Activated naive CD8-positive, alpha-beta T cell treated with anti-CD3 and anti-CD28 coated beads, Interleukin-2, amount 50 U/mL, for 24 hours (primary cell): Measurements from ENCODE around the gene ARID3B.
"Not testable (repeated sequence)": the region's sequence is repeated elsewhere in the genome, so short reads cannot be mapped to it uniquely, and the experiment has no call there.

Experiments
- ATAC-seq: fragments of 150-1000 bp; cut with Tn5 transposase; one replicate; pipeline ENCODE4 v1.10.0; 2021
- DNase-seq: peaks from one replicate; pipeline ENCODE4 v3.0.0; 2021
- H3K27ac Mint-ChIP-seq: one replicate; pipeline ENCODE4 v1.8.0; 2021; ENCODE audit warnings: mild to moderate bottlenecking, mixed read lengths
- H3K27me3 Mint-ChIP-seq: one replicate; pipeline ENCODE4 v1.8.0; 2021; ENCODE audit warnings: mixed read lengths
- H3K36me3 Mint-ChIP-seq: one replicate; pipeline ENCODE4 v1.8.0; 2021; ENCODE audit warnings: low read depth, mixed read lengths
- H3K4me1 Mint-ChIP-seq: one replicate; pipeline ENCODE4 v1.8.0; 2021; ENCODE audit warnings: mixed read lengths
- H3K4me3 Mint-ChIP-seq: one replicate; pipeline ENCODE4 v1.8.0; 2021; ENCODE audit warnings: mild to moderate bottlenecking, moderate library complexity, mixed read lengths
- H3K9me3 Mint-ChIP-seq: one replicate; pipeline ENCODE4 v1.8.0; 2021; ENCODE audit warnings: mixed read lengths

The ARID3B gene

DNA sequence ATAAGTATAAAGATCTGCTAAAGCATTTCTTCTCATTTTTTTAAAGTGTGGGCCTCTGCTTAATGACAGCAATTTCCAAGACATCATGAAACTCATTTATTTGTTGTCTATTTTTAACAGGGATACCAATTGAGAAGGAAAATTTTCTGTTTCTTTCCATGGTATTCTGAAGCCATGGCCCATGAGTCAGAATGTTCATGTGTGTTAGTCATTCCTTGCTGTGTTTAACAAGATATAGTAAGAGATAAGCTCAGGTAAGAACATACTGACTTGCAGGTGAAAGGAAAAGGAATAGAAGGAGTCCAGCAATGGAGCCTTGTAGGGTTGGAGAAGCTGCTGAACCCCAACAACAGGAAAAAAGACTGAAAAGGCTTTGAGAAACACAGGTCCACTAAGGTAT, 17.0 kb upstream of the ARID3B start:
- Mint-ChIP-seq H3K27ac (no peak overlapping the region), H3K36me3 (no peaks in the 10 kb centered on the region)

DNA sequence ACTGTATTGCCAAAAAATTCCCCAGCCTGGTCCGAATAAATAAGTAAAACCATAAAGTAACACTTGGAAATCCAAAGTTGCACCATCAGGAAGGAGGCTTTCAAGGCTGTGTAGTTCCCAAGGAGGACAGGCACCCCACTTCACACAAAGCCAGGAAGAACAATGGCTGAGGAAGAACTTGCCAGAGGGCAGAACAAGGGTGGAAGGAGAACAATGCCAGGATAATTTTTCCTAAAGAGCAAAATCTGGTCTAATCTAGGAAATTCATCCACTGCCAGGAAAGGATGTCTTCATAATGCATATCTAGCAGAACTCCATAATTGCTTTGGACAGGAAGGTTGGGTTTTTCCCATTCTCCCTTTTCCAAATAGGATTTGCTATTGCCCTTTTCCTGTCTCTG, 15.7 kb upstream of the ARID3B start:
- Mint-ChIP-seq H3K27me3 (no peaks in the 10 kb centered on the region), H3K4me3 (no peak overlapping the region), H3K9me3 (no peaks in the 10 kb centered on the region), H3K27ac (no peak overlapping the region), H3K4me1 (peaks cover 6% of the 10 kb centered on the region), H3K36me3 (no peaks in the 10 kb centered on the region)
- DNase-seq (no peak), ATAC-seq (no peak)

More for the DNA sequence above, 17.0 kb upstream of the ARID3B start:
- Mint-ChIP-seq H3K27me3 (no peaks in the 10 kb centered on the region), H3K4me1 (peaks cover 6% of the 10 kb centered on the region), H3K9me3 (no peaks in the 10 kb centered on the region), H3K4me3 (no peak overlapping the region)
- ATAC-seq (no peak), DNase-seq (no peak)

GRCh38 chr15:74525945-74526344, 15.1 kb upstream of the ARID3B start:
- no peak for DNase-seq
- H3K9me3 Mint-ChIP-seq, result no peaks in the 10 kb centered on the region
- H3K36me3 Mint-ChIP-seq, result no peaks in the 10 kb centered on the region

DNA sequence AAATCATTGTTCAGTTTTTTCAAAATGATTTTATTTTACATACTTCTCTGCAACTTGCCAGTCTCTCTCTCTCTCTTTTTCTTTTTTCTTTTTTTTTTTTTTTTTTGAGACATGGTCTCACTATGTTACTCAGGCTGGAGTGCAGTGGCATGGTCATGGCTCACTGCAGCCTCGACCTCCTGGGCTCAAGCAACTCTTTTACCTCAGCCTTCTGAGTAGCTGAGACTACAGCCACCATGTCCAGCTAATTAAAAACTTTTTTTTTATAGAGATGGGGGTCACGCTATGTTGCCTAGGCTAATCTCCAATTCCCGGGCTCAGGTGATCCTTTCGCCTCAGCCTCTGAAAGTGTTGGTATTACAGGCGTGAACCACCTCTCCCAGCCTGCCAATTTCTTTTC, 12.1 kb upstream of the ARID3B start:
- Mint-ChIP-seq H3K36me3 (no peaks in the 10 kb centered on the region), H3K27ac (no peak overlapping the region), H3K9me3 (no peaks in the 10 kb centered on the region), H3K27me3 (no peaks in the 10 kb centered on the region), H3K4me3 (no peak overlapping the region), H3K4me1 (peaks cover 12% of the 10 kb centered on the region)
- ATAC-seq (no peak), DNase-seq (no peak)

More at GRCh38 chr15:74525945-74526344, 15.1 kb upstream of the ARID3B start:
- Mint-ChIP-seq H3K27me3 (no peaks in the 10 kb centered on the region), H3K4me3 (no peak overlapping the region), H3K27ac (no peak overlapping the region), H3K4me1 (peaks cover 7% of the 10 kb centered on the region)
- no peak for ATAC-seq

DNA sequence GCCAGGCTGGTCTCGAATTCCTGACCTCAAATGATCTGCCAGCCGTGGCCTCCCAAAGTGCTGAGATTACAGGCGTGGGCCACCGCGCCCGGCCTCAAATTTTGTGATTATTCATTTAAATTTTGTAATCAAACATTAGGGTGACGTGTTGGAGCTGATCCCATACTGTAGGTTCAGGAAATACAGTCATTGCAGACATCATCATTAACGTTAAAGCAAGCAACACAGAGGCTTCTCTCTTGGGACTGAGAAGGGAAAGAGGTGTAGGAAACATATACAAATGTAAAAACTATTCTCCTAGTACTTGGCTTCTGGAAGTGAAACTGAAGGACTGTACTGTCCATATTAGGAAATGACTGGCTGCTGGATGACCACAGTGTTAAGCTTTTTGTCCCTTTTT, 11.1 kb upstream of the ARID3B start:
- DNase-seq (no peak), ATAC-seq (no peak)
- Mint-ChIP-seq H3K27ac (no peak overlapping the region), H3K36me3 (no peaks in the 10 kb centered on the region), H3K4me1 (peaks cover 8% of the 10 kb centered on the region), H3K27me3 (no peaks in the 10 kb centered on the region), H3K9me3 (no peaks in the 10 kb centered on the region), H3K4me3 (no peak overlapping the region)

DNA sequence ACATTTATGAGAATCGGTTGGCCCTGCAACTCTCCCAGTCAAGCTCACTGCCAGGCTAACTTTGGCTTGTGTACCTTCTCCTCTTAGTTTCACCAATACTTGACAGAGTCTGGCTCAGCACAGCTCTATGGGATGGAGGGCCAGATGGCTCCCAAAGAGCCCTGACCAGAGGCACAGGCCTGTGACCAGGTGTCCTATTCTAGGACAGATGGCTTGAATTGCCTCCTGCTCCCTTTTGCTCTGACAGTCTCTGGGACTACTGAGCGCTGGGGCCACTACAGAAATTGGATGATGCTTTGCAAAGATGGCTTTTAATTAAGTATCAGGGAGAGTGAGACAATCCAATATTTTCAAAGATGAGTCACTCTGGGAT, 10.3 kb upstream of the ARID3B start:
- Mint-ChIP-seq H3K27me3 (no peaks in the 10 kb centered on the region), H3K27ac (no peak overlapping the region), H3K9me3 (no peaks in the 10 kb centered on the region), H3K4me3 (no peak overlapping the region), H3K36me3 (no peaks in the 10 kb centered on the region), H3K4me1 (peaks cover 10% of the 10 kb centered on the region)
- DNase-seq (no peak), ATAC-seq (no peak)

DNA sequence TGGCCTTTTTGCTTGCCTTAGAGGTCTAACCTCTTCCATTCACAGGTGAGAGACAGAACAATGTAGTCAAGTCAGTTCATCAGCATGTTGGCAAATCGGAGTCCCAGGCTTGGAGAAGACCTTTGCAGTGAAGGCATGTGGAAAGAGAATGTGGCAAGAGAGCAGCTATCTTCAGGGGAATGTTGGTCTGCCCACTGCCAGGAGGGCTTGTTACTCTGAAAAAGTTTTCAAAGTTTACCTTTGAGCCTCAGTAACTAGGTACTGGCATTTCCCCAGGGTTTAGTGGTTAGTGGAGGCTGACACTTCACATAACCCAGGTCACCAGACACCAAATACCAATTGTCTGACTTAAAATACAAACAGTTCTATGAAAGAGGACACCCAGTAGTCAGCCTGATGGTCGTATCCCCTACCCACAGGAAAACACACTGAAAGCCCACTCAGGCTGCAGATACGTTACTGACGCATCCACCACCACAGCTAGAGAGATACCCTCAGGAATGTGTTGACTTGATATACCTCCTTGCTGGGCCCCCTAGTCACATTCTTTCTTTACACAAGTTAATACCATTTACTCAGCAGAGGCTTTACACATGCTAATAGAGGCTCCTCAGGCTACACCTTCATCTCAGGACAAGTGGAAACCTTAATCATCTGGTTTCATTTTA, 9.7 kb upstream of the ARID3B start:
- peaks cover 10% of the 10 kb centered on the region for H3K4me1 Mint-ChIP-seq

DNA sequence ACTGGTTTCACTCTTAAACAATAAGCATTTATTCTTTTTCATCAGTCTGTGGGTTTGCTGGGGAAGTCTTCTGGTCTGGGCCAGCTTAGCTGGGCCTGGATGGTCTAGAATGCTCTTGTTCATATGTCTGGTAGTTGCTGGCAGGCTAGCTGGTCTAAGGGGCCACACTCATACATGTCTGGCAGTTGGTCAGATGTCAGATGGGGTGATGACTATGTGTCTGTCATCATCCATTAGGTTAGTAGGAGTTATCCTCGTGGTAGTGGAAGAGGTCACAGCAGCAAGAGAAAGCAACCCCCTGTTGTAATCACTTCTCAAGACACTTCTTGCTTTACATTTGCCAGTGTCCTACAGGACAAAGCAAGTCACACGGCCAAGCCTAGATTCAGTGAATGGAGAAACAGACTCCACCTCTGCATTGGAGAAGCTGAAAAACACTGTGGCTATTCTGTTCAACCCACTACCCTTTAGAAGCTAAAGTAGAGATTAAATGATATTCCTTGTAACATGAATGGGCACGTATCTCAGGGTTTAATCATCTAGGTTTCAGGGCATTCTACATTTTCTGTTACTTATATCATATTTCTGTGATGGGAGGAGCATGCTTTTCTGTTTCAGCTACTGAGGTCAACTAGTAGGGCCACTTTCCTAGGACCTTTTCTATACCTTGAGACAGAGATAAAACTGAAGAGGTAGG, 5.5 kb upstream of the ARID3B start:
- ATAC-seq (peak; percentile 56), DNase-seq (no peak)
- H3K4me1 Mint-ChIP-seq, result peaks cover 23% of the 10 kb centered on the region
- no peak overlapping the region for H3K27ac Mint-ChIP-seq
- H3K36me3 Mint-ChIP-seq, result peaks cover 2% of the 10 kb centered on the region
- no peaks in the 10 kb centered on the region for H3K27me3 Mint-ChIP-seq
- no peaks in the 10 kb centered on the region for H3K9me3 Mint-ChIP-seq
- H3K4me3 Mint-ChIP-seq, result no peak overlapping the region

More for the DNA sequence above, 9.7 kb upstream of the ARID3B start:
- Mint-ChIP-seq H3K4me3 (no peak overlapping the region), H3K36me3 (no peaks in the 10 kb centered on the region), H3K9me3 (no peaks in the 10 kb centered on the region), H3K27ac (no peak overlapping the region), H3K27me3 (no peaks in the 10 kb centered on the region)
- no peak for ATAC-seq
- no peak for DNase-seq

DNA sequence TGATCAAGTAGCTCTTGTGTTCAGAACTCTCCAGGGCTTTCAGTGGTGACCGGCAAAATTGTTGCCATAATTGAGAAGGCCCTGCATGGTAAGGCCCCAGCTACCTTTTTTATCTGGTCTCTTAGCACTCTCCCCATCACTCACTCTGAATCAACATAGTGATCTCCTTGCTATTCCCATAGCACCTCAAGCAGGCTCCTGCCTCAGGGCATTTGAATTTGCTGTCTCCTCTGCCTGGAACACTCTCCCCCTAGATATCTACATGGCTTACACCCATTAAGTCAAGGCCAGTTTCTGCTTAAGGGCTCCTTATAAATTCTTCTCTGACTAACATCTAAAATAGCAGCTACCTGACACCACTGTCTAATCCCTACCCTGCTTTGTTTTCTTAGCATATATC, 3.3 kb upstream of the ARID3B start:
- Mint-ChIP-seq H3K27ac (no peak overlapping the region), H3K27me3 (no peaks in the 10 kb centered on the region), H3K9me3 (no peaks in the 10 kb centered on the region), H3K36me3 (peaks cover 3% of the 10 kb centered on the region), H3K4me1 (peaks cover 27% of the 10 kb centered on the region), H3K4me3 (no peak overlapping the region)
- ATAC-seq, result no peak
- no peak for DNase-seq

GRCh38 chr15:74539521-74539920, 1.5 kb upstream of the ARID3B start:
- Mint-ChIP-seq H3K36me3 (peaks cover 10% of the 10 kb centered on the region), H3K4me1 (peaks cover 44% of the 10 kb centered on the region), H3K27ac (peak overlapping the region; percentile 77), H3K4me3 (peak overlapping the region; percentile 98)
- not testable (repeated sequence) for H3K9me3 Mint-ChIP-seq, ATAC-seq, DNase-seq, H3K27me3 Mint-ChIP-seq

DNA sequence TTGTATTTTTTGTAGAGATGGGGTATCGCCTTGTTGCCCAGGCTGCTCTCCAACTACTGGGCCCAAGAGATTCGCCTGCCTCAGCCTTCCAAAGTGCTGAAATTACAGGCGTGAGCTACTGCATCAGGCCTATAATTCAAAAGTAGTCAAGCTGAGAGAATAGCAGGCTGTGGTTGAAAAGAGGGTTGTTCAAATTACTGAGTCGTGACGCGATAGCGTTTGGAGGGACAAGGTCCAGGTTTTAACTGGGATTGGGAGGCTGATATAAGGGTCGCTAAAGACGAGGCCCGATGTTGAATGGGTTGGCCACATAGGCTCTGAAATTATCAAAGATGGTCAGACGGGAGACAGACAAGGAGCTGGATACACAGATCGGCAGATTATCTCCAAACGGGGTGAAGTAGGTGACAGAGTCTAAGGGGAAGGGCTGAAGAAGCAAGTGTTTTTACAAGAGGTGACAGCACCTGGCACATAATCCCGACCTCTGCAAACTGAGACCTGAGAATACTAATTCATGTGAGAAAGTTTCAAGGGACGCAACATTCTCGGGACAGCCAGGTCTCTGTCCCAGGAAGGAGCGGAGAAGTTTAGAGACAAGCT, 759 bp upstream of the ARID3B start:
- ATAC-seq, result no peak
- H3K4me1 Mint-ChIP-seq, result peaks cover 50% of the 10 kb centered on the region
- peak overlapping the region; percentile 98 for H3K4me3 Mint-ChIP-seq

DNA sequence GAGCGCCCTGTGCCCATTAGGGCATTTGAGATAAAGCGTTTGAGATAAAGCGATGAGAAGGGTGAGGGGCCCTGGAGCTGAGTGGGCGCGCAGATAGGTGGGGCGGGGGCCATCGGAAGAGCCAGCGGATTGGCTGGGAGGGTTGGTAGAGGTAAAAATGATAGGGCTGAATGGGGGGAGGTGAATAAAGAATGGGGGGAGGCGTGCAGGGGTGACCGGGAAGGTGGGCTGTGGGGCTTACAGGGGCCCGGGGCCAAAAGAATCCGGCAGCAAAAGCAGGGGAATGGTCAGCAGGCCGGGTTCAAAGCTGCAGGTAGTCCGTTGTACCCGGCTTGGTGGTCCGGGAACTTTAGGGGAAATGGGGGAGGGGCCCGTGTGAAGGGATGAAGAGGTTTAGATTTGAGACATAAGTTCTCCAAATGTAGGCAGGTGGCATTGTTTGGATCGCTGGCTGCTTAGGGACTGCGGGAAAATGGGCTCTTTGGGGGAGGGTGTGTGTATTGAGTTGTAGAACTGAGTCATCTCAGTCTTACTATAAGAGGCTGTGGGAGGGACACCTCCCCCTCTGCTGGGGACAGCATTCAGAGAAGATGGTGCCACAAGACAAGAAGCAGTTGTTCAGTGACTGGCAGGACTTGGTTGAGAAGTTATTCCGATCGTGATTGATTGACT, 610 bp downstream of the ARID3B start:
- H3K27ac Mint-ChIP-seq, result peak overlapping the region; percentile 88
- H3K4me3 Mint-ChIP-seq, result peak overlapping the region; percentile 98
- H3K36me3 Mint-ChIP-seq, result peaks cover 26% of the 10 kb centered on the region
- DNase-seq, result peak; percentile 65
- ATAC-seq, result peak; percentile 55
- no peaks in the 10 kb centered on the region for H3K27me3 Mint-ChIP-seq
- peaks cover 63% of the 10 kb centered on the region for H3K4me1 Mint-ChIP-seq
- no peaks in the 10 kb centered on the region for H3K9me3 Mint-ChIP-seq

More for the DNA sequence above, 759 bp upstream of the ARID3B start:
- Mint-ChIP-seq H3K36me3 (peaks cover 16% of the 10 kb centered on the region), H3K9me3 (no peaks in the 10 kb centered on the region), H3K27ac (peak overlapping the region; percentile 91), H3K27me3 (no peaks in the 10 kb centered on the region)
- no peak for DNase-seq

- no peaks in the 10 kb centered on the region for H3K9me3 Mint-ChIP-seq
- H3K27me3 Mint-ChIP-seq, result no peaks in the 10 kb centered on the region
- peaks cover 30% of the 10 kb centered on the region for H3K36me3 Mint-ChIP-seq
- no peak for DNase-seq
- peak overlapping the region; percentile 98 for H3K4me3 Mint-ChIP-seq
- H3K4me1 Mint-ChIP-seq, result peaks cover 69% of the 10 kb centered on the region
- ATAC-seq, result no peak
- H3K27ac Mint-ChIP-seq, result peak overlapping the region; percentile 88
These were observed 1.4 kb downstream of the ARID3B start for GRCh38 chr15:74542166-74543042.

DNA sequence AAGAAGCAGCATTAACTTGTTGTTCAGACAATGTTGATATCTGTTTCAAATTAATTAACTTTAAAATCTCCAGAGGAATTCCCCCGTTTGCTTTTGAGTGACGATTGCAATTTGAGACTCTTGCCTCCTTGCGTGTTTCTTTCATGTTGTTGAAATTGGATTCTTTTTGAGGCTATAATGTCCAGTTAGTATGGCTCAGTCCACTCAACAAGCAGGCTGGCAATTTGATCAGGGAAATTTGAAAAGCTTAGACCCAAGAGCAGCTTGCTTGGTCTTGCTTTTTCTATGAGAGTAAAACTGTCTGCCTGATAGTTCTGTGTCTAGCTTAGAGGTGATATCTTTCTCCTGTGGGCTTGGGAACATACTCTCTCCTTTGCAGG, 2.0 kb downstream of the ARID3B start:
- ATAC-seq, result no peak
- DNase-seq, result no peak
- no peaks in the 10 kb centered on the region for H3K27me3 Mint-ChIP-seq
- H3K9me3 Mint-ChIP-seq, result no peaks in the 10 kb centered on the region
- peaks cover 75% of the 10 kb centered on the region for H3K4me1 Mint-ChIP-seq
- H3K27ac Mint-ChIP-seq, result peak overlapping the region; percentile 88
- peak overlapping the region; percentile 98 for H3K4me3 Mint-ChIP-seq
- peaks cover 35% of the 10 kb centered on the region for H3K36me3 Mint-ChIP-seq
